Measurements from ENCODE around the gene WDR86. TPM values are rescaled to one million over a fixed set of nuclear protein-coding genes. Genes with fewer than 3 reads are reported as not detected.

The WDR86 gene
- total and polyA plus RNA-seq, 2 of the 8 experiments (the other 6 are each of a cell fraction or from before 2014, with no cell fraction given) = 12.7 to 15.8 TPM

- TF ChIP-seq YY1 (IDR thresholded peaks at IDR 0.05; ENCODE audit: low read depth, low read length) (no peak), SP1 (IDR thresholded peaks at IDR 0.05; ENCODE audit: low read depth, low read length) (no peak), NANOG (IDR thresholded peaks at IDR 0.05; ENCODE audit: insufficient read depth, low read depth, low read length, poor library complexity, severe bottlenecking) (no peak), JUN (IDR thresholded peaks at IDR 0.05; ENCODE audit: low read depth, low read length) (no peak), CHD7 (IDR thresholded peaks at IDR 0.05; ENCODE audit: insufficient replicate concordance, low read length) (no peak)
Measured at GRCh38 chr7:151454305-151454704, 44.5 kb upstream of the WDR86 start (continued).
